ENCODE results near the gene CHCHD6. TPM values are rescaled to one million over a fixed set of nuclear protein-coding genes. Genes with fewer than 3 reads are reported as not detected.

The CHCHD6 gene
- total RNA-seq, 1 experiment from 2014 or later, result 36.3 TPM

DNA sequence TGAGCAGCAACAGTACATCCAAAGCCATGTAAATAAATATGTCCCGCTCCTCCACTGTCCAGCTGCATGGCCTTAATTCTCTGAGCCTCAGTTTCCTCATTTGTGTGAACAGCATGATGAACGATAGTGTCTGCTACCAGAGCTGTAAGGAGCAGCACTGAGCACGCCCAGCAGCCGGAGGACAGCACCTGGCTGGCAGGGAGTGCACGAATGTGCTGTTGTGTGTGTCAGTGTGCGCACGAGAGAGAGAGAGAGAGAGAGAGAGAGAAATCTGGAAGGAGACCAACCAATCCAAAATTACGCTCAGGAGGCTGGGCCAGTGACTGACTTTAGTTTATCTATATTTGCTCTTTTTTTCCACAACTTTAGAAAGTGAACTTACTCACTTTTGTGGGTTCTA is 252.3 kb downstream of the CHCHD6 start:
- H3K9me3 ChIP-seq (ENCODE audit: control insufficient read depth in 1 of 2, insufficient read depth in 1 of 2, low read depth in 1 of 2, low read length in 2 of 2), result no peaks in the 10 kb centered on the region
- no peaks in the 10 kb centered on the region for H4K20me1 ChIP-seq (ENCODE audit: insufficient read depth)
- H3K27ac ChIP-seq (ENCODE audit: low read depth, low read length), result no peak overlapping the region
- no peak overlapping the region for H3K9ac ChIP-seq (ENCODE audit: low read length)
- CTCF ChIA-PET, result no interaction called here
- no peak overlapping the region for H3K4me3 ChIP-seq (replicated peaks in 1 of 2; ENCODE audit: low read depth in 1 of 2, low read length in 2 of 2)
- BruUV-seq (replicated peaks), result no TSS peak
- no peaks in the 10 kb centered on the region for H3K27me3 ChIP-seq (ENCODE audit: insufficient read depth, low read length)
- no peak for DNase-seq (ENCODE audit: low read depth, low spot score)
- RAD21 ChIA-PET (ENCODE audit: low non-redundant PET in 1 of 2, low total read pairs in 2 of 2, uncharacterized antibody in 2 of 2, unreplicated experiment in 2 of 2), result no interaction called here
- H3K4me2 ChIP-seq (ENCODE audit: low read length), result no peak overlapping the region
- no peaks in the 10 kb centered on the region for H3K79me2 ChIP-seq (ENCODE audit: insufficient read depth, low read length)
- no peaks in the 10 kb centered on the region for H3K4me1 ChIP-seq (ENCODE audit: control insufficient read depth in 1 of 2, insufficient read depth in 2 of 2, low read length in 2 of 2)
- no peaks in the 10 kb centered on the region for H3K9me2 ChIP-seq (ENCODE audit: insufficient read depth)
- no peak overlapping the region for H2AFZ ChIP-seq (ENCODE audit: low read depth, low read length, poor library complexity, severe bottlenecking)
- H3K36me3 ChIP-seq (ENCODE audit: control insufficient read depth in 1 of 2, insufficient read depth in 2 of 2, low read length in 2 of 2), result no peaks in the 10 kb centered on the region
- ATAC-seq, result no peak
- TF ChIP-seq CBX3 (IDR thresholded peaks at IDR 0.05; ENCODE audit: low read depth) (no peak), ZFX (IDR thresholded peaks at IDR 0.05) (no peak), SRF (IDR thresholded peaks at IDR 0.05; ENCODE audit: low read depth) (no peak), YY1 (IDR thresholded peaks at IDR 0.05; ENCODE audit: extremely low read depth, insufficient replicate concordance, low read depth, low read length) (no peak), JUND (IDR thresholded peaks at IDR 0.05) (no peak), POLR2AphosphoS5 (IDR thresholded peaks at IDR 0.05; ENCODE audit: low read depth, low read length) (no peak), ZNF274 (IDR thresholded peaks at IDR 0.05; ENCODE audit: low read depth, low read length) (no peak), CEBPB (IDR thresholded peaks at IDR 0.05; ENCODE audit: low read depth) (no peak), SIN3A (IDR thresholded peaks at IDR 0.05; ENCODE audit: low read depth) (no peak), EZH2phosphoT487 (IDR thresholded peaks at IDR 0.05; ENCODE audit: borderline replicate concordance) (no peak), RAD21 (IDR thresholded peaks at IDR 0.05; ENCODE audit: low read depth) (no peak), SP1 (IDR thresholded peaks at IDR 0.05; ENCODE audit: low read depth) (no peak), TCF7L2 (IDR thresholded peaks at IDR 0.05; ENCODE audit: borderline replicate concordance, extremely low read depth, insufficient read depth, insufficient read length) (no peak), EGR1 (IDR thresholded peaks at IDR 0.05; ENCODE audit: low read depth) (no peak), EZH2 (IDR thresholded peaks at IDR 0.05) (no peak), POLR2A (IDR thresholded peaks at IDR 0.05; ENCODE audit: borderline replicate concordance, extremely low read depth, insufficient read depth, insufficient read length) (no peak)
- TF ChIP-seq, protein P1, sequence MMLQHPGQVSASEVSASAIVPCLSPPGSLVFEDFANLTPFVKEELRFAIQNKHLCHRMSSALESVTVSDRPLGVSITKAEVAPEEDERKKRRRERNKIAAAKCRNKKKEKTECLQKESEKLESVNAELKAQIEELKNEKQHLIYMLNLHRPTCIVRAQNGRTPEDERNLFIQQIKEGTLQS (IDR thresholded peaks at IDR 0.05), result no peak
- TF ChIP-seq, protein P2, sequence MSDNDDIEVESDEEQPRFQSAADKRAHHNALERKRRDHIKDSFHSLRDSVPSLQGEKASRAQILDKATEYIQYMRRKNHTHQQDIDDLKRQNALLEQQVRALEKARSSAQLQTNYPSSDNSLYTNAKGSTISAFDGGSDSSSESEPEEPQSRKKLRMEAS (IDR thresholded peaks at IDR 0.05), result no peak
- TF ChIP-seq, protein P3, sequence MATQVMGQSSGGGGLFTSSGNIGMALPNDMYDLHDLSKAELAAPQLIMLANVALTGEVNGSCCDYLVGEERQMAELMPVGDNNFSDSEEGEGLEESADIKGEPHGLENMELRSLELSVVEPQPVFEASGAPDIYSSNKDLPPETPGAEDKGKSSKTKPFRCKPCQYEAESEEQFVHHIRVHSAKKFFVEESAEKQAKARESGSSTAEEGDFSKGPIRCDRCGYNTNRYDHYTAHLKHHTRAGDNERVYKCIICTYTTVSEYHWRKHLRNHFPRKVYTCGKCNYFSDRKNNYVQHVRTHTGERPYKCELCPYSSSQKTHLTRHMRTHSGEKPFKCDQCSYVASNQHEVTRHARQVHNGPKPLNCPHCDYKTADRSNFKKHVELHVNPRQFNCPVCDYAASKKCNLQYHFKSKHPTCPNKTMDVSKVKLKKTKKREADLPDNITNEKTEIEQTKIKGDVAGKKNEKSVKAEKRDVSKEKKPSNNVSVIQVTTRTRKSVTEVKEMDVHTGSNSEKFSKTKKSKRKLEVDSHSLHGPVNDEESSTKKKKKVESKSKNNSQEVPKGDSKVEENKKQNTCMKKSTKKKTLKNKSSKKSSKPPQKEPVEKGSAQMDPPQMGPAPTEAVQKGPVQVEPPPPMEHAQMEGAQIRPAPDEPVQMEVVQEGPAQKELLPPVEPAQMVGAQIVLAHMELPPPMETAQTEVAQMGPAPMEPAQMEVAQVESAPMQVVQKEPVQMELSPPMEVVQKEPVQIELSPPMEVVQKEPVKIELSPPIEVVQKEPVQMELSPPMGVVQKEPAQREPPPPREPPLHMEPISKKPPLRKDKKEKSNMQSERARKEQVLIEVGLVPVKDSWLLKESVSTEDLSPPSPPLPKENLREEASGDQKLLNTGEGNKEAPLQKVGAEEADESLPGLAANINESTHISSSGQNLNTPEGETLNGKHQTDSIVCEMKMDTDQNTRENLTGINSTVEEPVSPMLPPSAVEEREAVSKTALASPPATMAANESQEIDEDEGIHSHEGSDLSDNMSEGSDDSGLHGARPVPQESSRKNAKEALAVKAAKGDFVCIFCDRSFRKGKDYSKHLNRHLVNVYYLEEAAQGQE (IDR thresholded peaks at IDR 0.05; ENCODE audit: low read depth), result no peak
- TF ChIP-seq, protein P4, sequence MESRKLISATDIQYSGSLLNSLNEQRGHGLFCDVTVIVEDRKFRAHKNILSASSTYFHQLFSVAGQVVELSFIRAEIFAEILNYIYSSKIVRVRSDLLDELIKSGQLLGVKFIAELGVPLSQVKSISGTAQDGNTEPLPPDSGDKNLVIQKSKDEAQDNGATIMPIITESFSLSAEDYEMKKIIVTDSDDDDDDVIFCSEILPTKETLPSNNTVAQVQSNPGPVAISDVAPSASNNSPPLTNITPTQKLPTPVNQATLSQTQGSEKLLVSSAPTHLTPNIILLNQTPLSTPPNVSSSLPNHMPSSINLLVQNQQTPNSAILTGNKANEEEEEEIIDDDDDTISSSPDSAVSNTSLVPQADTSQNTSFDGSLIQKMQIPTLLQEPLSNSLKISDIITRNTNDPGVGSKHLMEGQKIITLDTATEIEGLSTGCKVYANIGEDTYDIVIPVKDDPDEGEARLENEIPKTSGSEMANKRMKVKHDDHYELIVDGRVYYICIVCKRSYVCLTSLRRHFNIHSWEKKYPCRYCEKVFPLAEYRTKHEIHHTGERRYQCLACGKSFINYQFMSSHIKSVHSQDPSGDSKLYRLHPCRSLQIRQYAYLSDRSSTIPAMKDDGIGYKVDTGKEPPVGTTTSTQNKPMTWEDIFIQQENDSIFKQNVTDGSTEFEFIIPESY (IDR thresholded peaks at IDR 0.05; ENCODE audit: extremely low read depth, insufficient replicate concordance, low read length), result no peak
- intact Hi-C loops (cut with micrococcal nuclease), result no loop called here
- POLR2A ChIA-PET, result no interaction called here

All from HCT116 (cell line).